Bronchial epithelial cell (primary cell): Measurements from ENCODE around the gene PDIA3. TPM values are rescaled to one million over a fixed set of nuclear protein-coding genes. Genes with fewer than 3 reads are reported as not detected.

ENCODE experiments used
- DNase-seq: peaks from one replicate; pipeline ENCODE4 v3.0.0-alpha.2; 2010; ENCODE audit warnings: low read depth
- FAIRE-seq: peaks from 2 replicates; lab custom pipeline; 2011; peaks lifted over from hg19 to GRCh38; lab: Jason Lieb, UNC
- H3K27me3 ChIP-seq: 2 replicates; pipeline ENCODE4 v1.5.1; 2011; ENCODE audit warnings: low read length; ENCODE audit not compliant: control insufficient read depth, insufficient read depth
- H3K36me3 ChIP-seq: 2 replicates; pipeline ENCODE4 v1.5.1; 2011; ENCODE audit warnings: low read length; ENCODE audit not compliant: control insufficient read depth, insufficient read depth
- H3K4me3 ChIP-seq: 2 replicates; pipeline ENCODE4 v1.5.1; 2011; ENCODE audit warnings: mild to moderate bottlenecking, low read depth, low read length, control low read depth
- total RNA-seq: library from RNA; depleted of rRNA; stranded (reverse); fragments of >200 nt; gene quantifications from 2 replicates; pipeline ENCODE4 v1.2.1, GENCODE V29; 2014
- TF ChIP-seq, protein P1 (sequence below): IDR thresholded peaks from 2 replicates; pipeline ENCODE4 v1.5.1; 2011; ENCODE audit warnings: mild to moderate bottlenecking, moderate library complexity, low read length, control low read depth, inconsistent platforms; ENCODE audit not compliant: insufficient read depth, severe bottlenecking

The PDIA3 gene
- total RNA-seq, 1 donor from 2014 or later, result 130 TPM

- FAIRE-seq (no peak), DNase-seq (no peak)
- Histone ChIP-seq H3K4me3 (no peak overlapping the region), H3K27me3 (no peaks in the 10 kb centered on the region), H3K36me3 (peaks cover 25% of the 10 kb centered on the region)
- TF ChIP-seq, protein P1, sequence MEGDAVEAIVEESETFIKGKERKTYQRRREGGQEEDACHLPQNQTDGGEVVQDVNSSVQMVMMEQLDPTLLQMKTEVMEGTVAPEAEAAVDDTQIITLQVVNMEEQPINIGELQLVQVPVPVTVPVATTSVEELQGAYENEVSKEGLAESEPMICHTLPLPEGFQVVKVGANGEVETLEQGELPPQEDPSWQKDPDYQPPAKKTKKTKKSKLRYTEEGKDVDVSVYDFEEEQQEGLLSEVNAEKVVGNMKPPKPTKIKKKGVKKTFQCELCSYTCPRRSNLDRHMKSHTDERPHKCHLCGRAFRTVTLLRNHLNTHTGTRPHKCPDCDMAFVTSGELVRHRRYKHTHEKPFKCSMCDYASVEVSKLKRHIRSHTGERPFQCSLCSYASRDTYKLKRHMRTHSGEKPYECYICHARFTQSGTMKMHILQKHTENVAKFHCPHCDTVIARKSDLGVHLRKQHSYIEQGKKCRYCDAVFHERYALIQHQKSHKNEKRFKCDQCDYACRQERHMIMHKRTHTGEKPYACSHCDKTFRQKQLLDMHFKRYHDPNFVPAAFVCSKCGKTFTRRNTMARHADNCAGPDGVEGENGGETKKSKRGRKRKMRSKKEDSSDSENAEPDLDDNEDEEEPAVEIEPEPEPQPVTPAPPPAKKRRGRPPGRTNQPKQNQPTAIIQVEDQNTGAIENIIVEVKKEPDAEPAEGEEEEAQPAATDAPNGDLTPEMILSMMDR, result no peak
These were observed 17.7 kb downstream of the PDIA3 start for GRCh38 chr15:43763819-43764446.

- peak; percentile 63 for DNase-seq
These were observed 23.5 kb downstream of the PDIA3 start for GRCh38 chr15:43769584-43770228.

GRCh38 chr15:43771816-43772215 is 25.6 kb downstream of the PDIA3 start:
- Histone ChIP-seq H3K27me3 (no peaks in the 10 kb centered on the region), H3K36me3 (peaks cover 27% of the 10 kb centered on the region), H3K4me3 (no peak overlapping the region)
- DNase-seq (peak; percentile 33), FAIRE-seq (no peak)
- TF ChIP-seq, protein P1, result no peak

More at GRCh38 chr15:43769584-43770228, 23.5 kb downstream of the PDIA3 start:
- peaks cover 35% of the 10 kb centered on the region for H3K36me3 ChIP-seq
- TF ChIP-seq, protein P1, result peak; percentile 73
- no peaks in the 10 kb centered on the region for H3K27me3 ChIP-seq
- FAIRE-seq, result no peak
- H3K4me3 ChIP-seq, result no peak overlapping the region

DNA sequence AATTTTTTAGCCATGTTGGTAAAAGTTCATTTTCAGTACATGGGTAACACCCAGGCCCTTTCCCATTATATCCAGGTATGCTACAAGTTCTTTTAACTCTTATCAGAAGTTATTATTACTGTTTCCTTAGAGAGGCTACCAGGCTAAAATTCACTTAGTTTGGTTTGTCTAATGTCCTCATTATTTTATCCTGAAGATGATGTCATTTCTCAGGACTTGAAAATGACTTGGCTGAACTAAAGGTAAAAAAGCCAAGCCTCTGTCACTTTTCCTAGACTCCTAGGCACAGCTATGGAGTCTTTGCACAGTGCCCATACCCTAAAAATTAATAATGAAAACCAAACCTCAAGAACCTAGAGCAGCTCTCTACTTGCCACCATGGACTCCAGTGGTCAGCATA is 26.4 kb downstream of the PDIA3 start:
- TF ChIP-seq, protein P1, result no peak
- Histone ChIP-seq H3K36me3 (peaks cover 25% of the 10 kb centered on the region), H3K27me3 (no peaks in the 10 kb centered on the region), H3K4me3 (no peak overlapping the region)
- FAIRE-seq (no peak), DNase-seq (no peak)

DNA sequence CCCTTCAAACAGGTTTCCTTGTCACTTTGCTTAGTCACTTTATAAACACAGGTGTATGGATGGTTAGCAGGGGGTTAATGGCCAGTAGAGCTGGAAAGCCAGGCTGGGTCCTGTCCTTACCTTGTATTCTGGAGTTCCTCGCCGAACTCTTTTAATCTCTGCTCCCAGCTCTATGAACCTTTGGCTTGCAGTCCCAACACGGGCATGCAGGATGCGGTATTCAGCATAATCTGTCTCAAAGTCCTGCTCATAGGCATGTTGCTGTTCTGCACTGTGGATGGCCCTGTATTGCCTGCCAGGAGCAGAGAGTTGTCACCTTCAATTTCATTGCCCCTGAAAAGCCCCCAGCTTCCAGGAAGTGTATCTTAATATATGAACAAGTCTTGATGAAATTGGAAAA is 27.8 kb downstream of the PDIA3 start:
- DNase-seq (no peak), FAIRE-seq (no peak)
- Histone ChIP-seq H3K36me3 (peaks cover 22% of the 10 kb centered on the region), H3K4me3 (no peak overlapping the region), H3K27me3 (no peaks in the 10 kb centered on the region)
- TF ChIP-seq, protein P1, result no peak
